ENCODE results near the gene CYTH1. TPM values are rescaled to one million over a fixed set of nuclear protein-coding genes. Genes with fewer than 3 reads are reported as not detected.

The CYTH1 gene
- total and polyA plus RNA-seq, 2 donors (not counting 1 experiment from before 2014, with no cell fraction given) = 255 to 353 TPM

- Mint-ChIP-seq H3K4me1 (peaks cover 73% of the 10 kb centered on the region), H3K9me3 (ENCODE audit: insufficient read depth) (no peaks in the 10 kb centered on the region), H3K27me3 (no peaks in the 10 kb centered on the region), H3K27ac (peak overlapping the region; percentile 95), H3K4me3 (peak overlapping the region; percentile 80)
- Histone ChIP-seq H4K20me1 (ENCODE audit: control insufficient read depth, insufficient read depth, low read length, poor library complexity, severe bottlenecking) (peaks cover under 1% of the 10 kb centered on the region), H3K4me2 (replicated peaks; ENCODE audit: low read depth, low read length, poor library complexity, severe bottlenecking) (peak overlapping the region; percentile 78), H3K79me2 (ENCODE audit: control insufficient read depth, insufficient read depth, low read length) (peaks cover 92% of the 10 kb centered on the region), H3K27ac (ENCODE audit: low read length in 2 of 2) (peak overlapping the region; percentile 96 to 98), H3K9me3 (ENCODE audit: control extremely low read depth in 1 of 3, control insufficient read depth in 2 of 3, insufficient read depth in 1 of 3, low read length in 2 of 3) (peaks cover 0 to 3% (median 0%) of the 10 kb centered on the region in 3 donors), H2AFZ (ENCODE audit: insufficient read depth, low read depth, low read length, poor library complexity, severe bottlenecking) (peak overlapping the region; percentile 0), H3K9ac (ENCODE audit: low read length) (peak overlapping the region; percentile 64), H3K4me3 (ENCODE audit: control extremely low read depth in 1 of 5, extremely low read depth in 1 of 5, insufficient read depth in 1 of 5, low read depth in 2 of 5, low read length in 4 of 5) (peak overlapping the region; percentile 13 to 47 (median 45)), H3K36me3 (replicated peaks in 1 of 2; ENCODE audit: control extremely low read depth in 1 of 2, control insufficient read depth in 1 of 2, extremely low read depth in 1 of 2, insufficient read depth in 2 of 2, low read length in 1 of 2) (no peaks in the 10 kb centered on the region), H3K4me1 (ENCODE audit: control insufficient read depth in 2 of 2, insufficient read depth in 2 of 2, low read length in 2 of 2) (peaks cover 62 to 81% of the 10 kb centered on the region in 2 donors), H3K27me3 (replicated peaks in 1 of 4; ENCODE audit: control extremely low read depth in 1 of 4, control insufficient read depth in 3 of 4, insufficient read depth in 4 of 4, low read length in 3 of 4) (no peaks in the 10 kb centered on the region)
- ChIA-PET POLR2A (interaction anchor here (0.8 to 2.9 kb wide), 8 partner anchors 10 to 41 kb away, joined by 4 to 11 read pairs (median 6); no protein-coding TSS in a partner anchor), CTCF (interaction anchor here (0.8 to 7.2 kb wide), 10 partner anchors 10 to 41 kb away, joined by 3 to 46 read pairs (median 3); partner anchors contain the start of gene CYTH1)
- WGBS (ENCODE audit: insufficient coverage) = 19% methylated on average over 6 of the region's 11 CpGs
- ATAC-seq (ENCODE audit: low read depth) (peak; percentile 74), DNase-seq (peak; percentile 90)
- intact Hi-C loops (cut with micrococcal nuclease) = loop anchor here (1.0 to 2.0 kb wide), 5 partner anchors 11 to 23 kb away; no protein-coding TSS in a partner anchor
- TF ChIP-seq CTCF (IDR thresholded peaks at IDR 0.05) (no peak), EZH2 (IDR thresholded peaks at IDR 0.05; ENCODE audit: borderline replicate concordance, insufficient read depth, low read depth, low read length, poor library complexity, severe bottlenecking) (no peak)
Observed at GRCh38 chr17:78759203-78759968, 22.7 kb downstream of the CYTH1 start.

All from B cell (primary cell).